Measurements from ENCODE around the gene SMPD3.

DNA sequence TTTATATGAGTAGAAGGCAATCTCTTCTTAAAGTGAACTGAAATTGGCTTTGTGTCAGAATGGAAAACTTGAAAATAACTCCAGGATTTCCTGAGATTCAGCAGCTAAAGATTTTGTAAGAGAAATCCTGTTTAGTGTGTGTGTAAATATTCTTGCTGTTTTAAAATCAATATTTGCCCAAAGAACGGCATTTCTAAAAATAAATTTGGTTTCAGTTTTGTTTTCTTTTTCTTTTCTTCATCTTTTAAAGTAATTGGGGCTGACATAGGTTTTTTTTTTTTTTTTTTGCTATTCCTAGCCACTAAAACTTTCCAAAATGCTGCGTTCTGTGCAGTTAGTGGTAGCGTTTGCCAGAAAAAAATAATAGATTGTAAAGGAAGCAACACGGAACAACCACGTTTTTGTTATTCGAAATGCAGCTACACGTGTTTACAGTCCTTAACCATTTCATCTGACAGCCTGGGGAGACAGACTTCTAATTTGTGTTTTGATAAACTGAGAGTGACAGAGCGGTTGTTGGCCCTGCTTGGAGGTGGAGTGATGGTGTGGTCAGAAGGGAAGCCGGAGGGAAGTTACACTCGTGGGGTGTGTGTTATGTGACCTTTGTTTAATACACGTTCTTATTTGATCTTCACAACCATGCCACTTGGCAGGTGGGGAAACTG lies 21.6 kb upstream of the SMPD3 start:
- TF ChIP-seq, protein P1, sequence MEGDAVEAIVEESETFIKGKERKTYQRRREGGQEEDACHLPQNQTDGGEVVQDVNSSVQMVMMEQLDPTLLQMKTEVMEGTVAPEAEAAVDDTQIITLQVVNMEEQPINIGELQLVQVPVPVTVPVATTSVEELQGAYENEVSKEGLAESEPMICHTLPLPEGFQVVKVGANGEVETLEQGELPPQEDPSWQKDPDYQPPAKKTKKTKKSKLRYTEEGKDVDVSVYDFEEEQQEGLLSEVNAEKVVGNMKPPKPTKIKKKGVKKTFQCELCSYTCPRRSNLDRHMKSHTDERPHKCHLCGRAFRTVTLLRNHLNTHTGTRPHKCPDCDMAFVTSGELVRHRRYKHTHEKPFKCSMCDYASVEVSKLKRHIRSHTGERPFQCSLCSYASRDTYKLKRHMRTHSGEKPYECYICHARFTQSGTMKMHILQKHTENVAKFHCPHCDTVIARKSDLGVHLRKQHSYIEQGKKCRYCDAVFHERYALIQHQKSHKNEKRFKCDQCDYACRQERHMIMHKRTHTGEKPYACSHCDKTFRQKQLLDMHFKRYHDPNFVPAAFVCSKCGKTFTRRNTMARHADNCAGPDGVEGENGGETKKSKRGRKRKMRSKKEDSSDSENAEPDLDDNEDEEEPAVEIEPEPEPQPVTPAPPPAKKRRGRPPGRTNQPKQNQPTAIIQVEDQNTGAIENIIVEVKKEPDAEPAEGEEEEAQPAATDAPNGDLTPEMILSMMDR (IDR thresholded peaks at IDR 0.05), result no peak
- TF ChIP-seq, protein P2, sequence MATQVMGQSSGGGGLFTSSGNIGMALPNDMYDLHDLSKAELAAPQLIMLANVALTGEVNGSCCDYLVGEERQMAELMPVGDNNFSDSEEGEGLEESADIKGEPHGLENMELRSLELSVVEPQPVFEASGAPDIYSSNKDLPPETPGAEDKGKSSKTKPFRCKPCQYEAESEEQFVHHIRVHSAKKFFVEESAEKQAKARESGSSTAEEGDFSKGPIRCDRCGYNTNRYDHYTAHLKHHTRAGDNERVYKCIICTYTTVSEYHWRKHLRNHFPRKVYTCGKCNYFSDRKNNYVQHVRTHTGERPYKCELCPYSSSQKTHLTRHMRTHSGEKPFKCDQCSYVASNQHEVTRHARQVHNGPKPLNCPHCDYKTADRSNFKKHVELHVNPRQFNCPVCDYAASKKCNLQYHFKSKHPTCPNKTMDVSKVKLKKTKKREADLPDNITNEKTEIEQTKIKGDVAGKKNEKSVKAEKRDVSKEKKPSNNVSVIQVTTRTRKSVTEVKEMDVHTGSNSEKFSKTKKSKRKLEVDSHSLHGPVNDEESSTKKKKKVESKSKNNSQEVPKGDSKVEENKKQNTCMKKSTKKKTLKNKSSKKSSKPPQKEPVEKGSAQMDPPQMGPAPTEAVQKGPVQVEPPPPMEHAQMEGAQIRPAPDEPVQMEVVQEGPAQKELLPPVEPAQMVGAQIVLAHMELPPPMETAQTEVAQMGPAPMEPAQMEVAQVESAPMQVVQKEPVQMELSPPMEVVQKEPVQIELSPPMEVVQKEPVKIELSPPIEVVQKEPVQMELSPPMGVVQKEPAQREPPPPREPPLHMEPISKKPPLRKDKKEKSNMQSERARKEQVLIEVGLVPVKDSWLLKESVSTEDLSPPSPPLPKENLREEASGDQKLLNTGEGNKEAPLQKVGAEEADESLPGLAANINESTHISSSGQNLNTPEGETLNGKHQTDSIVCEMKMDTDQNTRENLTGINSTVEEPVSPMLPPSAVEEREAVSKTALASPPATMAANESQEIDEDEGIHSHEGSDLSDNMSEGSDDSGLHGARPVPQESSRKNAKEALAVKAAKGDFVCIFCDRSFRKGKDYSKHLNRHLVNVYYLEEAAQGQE (IDR thresholded peaks at IDR 0.05), result no peak
